NCI-H146 (cell line): Measurements from ENCODE around the gene PRKCE.

Experiments
- DNase-seq: peaks from one replicate; lab custom pipeline; 2025; lab: John Stamatoyannopoulos, UW

Gene PRKCE

DNA sequence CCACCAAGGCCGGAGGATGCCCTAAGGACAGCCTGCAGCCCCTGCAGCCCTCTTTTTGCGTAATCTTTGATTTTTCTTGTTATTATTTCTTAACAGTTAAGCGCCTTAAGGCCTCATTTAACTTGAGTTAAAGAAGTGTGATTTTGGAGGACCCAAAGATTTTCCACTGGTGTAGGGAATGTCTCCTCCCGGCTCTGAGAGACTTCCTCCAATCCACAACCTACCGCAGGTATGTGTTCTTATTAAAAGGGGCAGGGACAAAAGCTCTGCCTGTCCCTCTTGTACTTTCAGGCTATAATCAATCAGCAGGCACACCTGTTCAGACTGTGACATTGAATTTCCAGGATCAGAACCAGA, 285.1 kb downstream of the PRKCE start:
- no peak for DNase-seq

DNA sequence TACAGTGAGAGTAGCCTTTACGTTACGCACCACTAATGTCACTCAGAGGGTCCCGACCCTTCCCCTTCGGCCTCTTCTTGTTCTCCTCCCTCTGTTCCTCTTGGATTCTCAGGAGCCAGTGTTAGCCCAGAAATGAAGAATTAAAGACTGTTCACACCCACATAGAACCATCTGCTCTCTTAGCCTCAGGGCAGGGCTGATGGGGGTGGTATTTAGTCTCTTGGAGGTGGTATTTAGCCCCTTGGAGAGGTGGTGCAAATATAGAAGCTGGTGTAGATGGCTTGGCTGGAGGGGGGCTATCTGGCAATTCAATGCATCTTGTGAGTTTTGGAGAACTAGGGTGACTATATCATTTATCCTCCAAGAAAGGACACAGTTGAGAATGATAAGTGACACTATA, 286.5 kb downstream of the PRKCE start:
- no peak for DNase-seq

DNA sequence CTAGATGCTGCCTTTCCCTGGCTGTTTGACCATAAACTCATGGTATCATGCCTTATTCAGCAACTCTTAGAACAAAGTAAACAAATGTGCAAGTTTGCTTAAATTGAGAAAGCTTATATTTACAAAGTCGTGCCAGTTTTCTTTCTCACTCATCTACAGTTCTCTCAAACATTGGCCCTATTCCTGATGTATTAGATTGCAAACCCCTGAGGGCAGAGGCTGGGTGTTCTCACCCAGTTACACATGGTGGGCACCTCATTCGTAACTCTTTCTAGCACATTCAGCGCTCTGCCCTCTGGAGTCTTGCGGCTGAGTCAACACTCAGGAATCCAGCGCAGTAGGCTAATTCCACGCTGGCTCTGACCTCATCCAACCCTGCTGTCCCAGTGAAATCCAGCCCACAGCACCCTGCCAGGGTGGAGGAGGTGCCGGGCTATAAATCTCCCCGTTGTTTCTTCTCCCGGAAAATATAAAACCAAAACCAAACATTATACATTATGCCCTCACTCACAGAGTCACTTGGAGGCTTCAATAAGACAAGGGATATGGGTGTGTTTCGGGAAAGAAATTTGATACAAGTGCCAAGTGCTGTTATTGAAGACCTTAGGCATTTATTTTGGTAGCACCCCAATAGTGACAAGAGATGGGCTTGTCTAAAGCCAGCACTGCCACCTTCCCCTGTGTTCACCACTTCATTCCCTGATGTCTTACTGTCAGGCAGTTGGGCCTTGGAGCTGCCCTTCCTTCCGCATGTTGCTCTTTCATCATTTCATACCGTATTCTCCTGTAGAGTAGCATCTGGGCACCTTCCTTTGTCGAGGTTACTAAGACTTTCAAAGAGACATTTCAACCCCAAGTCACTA, 287.4 kb downstream of the PRKCE start:
- DNase-seq = peak; percentile 28

DNA sequence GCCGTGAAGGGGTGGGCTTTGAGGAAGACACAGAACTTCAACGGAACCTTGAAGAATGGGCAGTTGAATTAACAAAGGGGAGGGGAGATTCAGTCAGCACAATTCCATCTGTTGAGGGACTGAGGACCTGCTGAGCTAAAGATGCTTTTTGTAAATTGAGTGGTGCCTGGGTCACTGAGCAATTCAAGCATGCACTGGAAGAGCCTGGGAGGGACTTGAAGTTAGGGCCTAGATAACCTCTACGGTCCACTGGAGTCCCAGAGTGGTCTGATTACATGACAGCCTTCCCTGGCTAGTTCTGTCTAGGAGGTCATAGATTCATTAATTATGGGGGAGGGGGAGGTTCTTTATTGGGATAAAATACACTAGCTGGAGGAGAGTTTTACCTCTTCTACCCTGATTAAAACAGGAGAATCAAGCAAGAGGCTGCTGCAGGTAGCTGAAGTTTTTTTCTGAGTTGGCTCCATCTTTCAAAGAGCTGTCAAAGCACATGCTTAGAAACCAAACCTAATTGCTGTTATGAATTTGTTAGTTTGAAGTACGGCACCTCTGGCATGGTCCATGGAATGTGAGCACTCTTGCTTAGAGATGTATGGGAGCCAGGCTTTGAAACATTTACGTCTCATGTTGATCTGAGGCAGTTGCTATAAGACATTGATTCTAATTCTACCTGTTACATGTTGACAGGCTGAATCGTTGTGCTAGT, 290.2 kb downstream of the PRKCE start:
- DNase-seq = no peak

DNA sequence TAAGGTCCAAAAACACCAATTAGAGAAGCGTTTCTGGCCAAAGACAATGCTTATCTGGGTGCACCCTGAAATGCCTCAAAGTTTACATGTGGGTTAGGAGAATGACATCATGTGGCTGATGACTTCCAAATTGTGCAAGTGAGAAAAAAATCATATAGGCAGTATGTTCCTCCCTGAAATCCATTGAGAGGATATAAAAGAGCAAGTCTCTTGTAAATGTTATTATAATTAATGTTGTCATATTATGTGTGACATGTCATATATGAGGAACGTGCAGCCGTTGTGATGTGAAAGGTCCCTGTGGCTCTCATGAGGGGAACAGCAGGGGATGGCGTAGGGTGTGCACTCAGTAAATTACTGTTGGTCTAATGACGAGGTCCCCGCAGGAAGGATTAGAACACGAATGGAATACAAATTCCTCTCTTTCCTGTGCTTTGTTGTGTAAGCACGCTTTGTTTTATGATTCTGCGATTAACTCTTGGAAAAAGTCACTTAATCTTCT, 290.8 kb downstream of the PRKCE start:
- DNase-seq = peak; percentile 79

DNA sequence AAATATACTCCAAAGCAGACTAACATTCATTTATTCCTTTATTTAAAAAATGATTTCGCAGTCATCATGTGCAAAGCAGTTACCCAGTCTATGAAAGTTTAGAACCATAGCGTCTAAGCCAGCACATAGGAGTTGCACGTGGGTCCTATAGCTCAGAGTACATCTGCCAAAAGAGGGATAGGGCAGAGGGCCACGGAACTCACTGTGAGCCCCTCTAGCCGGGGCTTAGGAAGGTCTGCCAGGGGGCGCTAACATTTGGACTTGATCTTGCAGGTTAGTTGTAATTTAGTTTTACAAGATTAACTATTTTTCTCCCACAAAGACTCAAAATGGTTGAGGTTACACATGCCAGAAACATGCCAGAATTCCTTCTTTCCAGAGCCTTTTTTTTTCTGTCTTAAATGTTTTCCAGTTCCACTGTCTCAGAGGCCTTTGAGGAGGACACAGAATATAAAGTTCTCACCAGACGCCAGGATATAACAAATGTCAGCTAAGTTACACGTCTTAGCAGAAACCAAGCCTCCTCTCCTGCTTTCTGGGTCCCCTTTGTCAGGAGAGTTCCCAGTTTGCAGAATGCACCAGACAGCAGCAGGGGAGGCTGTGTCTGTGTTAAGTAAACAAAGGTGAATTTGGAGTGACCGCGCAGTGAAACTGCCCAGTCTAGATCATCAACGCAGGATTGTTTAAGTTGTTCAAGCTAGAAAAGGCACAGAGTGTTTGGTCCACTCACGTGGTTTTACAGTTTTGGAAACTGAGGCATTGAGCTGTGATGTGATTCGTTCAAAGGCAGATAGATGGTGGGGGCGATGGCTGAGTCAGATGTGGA, 292.0 kb downstream of the PRKCE start:
- peak; percentile 49 for DNase-seq

DNA sequence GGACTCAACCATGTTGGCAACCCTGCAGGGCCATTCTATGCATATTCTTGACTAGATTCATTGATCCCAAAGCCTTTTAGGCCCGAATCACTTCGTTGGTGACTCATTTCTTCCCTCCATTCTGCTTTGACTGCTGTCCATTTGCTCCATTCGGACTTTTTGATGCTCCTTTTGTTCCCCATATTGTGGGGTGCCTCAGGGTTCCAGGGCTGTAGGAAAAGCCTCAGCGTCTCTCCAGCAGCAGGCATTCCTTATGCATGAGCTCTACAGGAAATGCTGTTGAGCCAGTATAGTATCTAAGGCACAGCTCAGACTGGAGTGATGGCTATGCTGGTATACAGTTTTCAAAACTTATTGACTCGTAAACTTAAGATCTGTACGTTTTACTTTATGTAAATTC, 292.6 kb downstream of the PRKCE start:
- DNase-seq = no peak

DNA sequence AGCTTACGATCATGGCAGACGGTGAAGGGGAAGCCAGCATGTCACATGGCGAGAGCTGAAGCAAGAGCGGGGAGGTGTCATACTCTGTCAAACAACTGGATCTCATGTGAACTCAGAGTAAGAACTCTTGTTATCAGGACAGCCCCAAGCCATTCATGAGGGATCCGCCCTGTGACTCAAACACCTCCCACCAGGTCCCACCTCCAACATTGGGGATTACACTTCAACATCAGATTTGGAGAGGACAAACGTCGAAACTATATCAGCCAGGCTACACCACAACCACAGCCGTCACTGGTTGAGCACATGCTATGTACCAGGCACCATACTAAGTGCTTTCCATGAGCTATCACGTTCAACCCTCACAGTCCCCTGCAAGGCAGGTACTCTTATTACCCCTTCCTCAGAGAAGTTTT, 293.8 kb downstream of the PRKCE start:
- no peak for DNase-seq

DNA sequence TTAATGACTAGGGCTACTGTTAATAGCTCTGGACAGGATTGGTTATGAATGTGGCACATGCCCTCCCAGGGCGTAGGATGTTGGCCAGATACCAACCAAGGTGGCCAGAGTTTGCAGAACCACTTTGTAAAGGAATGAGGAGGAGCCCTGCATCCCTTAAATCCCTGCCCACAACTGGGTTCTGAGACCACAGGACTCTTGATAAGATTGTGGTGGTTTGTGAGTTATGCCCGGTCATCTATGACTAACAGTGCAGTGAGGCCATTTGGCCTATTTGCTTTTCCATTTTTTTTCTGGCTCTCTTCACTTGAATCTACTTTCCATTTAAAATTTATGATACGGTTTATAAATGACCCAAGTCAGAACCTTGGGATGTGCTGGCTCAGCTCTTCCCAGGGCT, 294.5 kb downstream of the PRKCE start:
- no peak for DNase-seq

DNA sequence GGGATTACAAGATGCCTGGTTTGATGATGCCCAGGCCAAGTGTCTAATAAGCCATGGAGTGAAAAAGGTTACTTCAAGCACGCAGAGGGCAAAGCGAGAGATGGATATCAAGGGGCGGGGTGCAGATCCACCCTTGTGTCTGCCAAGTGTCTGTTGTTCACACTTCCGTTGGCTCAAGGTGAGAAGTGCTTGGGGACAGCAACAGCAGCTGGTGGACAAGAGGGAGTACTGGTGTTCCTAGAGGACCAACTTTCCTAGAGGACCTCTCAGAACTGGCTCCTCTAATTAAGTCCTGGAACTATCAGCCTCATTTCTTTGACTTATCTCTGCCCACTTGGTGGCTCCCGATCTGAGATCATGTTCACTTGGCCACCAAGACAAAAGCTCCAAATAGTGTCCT, 299.1 kb downstream of the PRKCE start:
- DNase-seq = no peak

DNA sequence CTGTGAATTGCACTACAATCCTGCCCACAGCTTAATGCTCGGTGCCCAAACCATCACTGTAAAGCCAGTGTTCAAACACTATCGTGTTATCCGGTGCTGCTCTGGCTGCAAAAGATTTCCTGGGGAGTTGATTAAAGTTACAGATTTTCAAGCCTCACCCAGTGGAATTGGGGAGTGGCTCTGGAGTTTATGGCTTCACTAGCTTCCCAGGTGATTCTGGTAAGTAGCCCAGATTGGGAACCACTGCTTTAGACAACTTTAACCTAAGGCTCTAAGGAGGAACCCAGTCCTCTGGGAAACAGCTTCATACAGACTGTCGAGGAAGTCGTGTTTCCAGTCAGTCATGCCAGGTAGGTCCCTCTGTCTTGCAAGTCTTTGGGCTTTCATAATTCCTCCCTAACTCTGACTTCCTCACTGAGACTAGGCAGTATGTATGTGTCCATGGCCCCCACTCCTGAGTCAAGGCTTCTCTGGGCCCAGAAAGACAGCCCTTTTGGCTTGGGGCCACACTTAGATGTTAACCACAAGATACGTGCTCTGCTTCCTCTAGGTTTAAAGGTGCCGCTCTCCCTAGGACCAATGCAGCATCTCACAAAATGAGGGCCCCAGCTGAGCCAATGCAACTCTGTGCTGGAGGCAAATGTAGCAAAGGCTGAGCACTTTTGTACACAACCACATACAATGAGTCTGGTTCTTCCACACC, 299.7 kb downstream of the PRKCE start:
- DNase-seq = no peak

DNA sequence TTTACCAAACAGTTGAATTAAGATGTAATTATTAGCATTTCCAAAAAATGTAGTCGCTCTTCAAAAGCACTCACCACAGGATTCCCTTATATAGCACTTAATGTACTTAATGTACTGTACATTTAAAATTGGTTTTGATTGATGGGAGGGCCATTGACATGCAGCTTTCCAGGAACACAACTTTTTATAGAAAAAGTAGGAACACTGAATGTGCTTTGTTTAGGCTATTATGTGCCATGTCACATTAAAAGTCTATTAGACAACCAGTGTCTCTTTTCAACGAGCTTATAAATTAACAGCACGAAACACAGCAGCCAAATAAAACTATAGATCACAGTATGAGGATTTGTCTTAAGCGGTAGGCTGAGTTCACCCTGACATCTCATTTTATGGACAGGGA, 301.1 kb downstream of the PRKCE start:
- DNase-seq = no peak

DNA sequence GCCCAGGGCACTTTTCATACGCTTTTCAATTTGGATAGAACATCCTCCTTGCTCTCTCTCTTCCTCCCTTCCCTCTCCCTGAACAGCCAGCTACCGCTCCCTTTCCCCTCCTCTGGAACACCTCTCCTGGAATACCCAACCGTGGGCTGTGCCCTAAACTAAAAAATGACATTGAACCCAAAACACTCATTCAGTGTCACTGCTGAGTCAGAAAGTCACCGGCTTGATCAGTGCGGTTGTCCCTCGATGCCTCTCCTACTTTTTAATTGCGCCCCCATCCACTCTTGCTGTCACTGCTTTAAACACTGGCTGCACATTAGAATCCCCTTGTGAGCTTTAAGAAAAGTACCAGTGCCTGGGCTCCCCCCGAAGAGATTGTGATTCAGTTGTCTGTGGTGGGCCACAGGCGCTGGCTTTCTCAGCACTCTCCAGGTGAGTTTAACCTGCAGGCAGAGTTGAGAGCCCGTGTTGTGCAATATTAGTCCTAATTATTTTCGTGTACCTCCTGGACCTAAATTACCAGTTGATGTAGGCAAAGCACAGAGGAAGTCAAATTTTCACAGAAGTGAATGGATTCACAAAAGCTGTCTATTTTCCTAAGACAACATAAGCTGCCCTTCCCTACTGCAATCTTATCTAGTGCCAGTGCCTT, 302.0 kb downstream of the PRKCE start:
- no peak for DNase-seq

DNA sequence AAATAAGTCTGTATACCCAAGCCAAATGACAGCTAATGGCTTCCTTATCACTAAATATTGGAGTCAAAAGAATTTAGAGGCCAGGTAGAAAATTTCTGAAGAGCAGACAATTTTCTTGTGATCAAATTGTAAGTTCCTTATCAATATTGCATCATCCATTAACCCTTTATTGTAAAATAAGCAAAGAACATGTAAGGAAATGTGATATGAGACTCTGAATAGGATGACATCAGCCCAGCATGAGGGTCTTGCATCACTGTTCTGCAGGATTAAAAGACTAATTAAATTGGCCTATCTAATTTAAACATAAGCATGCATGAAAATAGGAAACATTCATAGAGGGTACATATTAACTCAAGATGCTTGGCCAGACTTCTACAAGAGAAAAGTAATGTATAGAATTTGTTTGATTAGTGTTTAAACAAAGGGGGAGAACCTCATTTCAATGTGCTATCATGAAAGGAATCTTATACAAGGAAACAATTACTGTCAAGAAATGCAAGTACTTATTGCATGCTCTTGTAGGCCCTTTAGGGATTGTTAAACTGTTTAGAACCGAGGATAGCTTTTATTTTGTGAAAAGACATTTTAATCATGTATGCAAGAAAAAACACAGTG, 302.9 kb downstream of the PRKCE start:
- no peak for DNase-seq

DNA sequence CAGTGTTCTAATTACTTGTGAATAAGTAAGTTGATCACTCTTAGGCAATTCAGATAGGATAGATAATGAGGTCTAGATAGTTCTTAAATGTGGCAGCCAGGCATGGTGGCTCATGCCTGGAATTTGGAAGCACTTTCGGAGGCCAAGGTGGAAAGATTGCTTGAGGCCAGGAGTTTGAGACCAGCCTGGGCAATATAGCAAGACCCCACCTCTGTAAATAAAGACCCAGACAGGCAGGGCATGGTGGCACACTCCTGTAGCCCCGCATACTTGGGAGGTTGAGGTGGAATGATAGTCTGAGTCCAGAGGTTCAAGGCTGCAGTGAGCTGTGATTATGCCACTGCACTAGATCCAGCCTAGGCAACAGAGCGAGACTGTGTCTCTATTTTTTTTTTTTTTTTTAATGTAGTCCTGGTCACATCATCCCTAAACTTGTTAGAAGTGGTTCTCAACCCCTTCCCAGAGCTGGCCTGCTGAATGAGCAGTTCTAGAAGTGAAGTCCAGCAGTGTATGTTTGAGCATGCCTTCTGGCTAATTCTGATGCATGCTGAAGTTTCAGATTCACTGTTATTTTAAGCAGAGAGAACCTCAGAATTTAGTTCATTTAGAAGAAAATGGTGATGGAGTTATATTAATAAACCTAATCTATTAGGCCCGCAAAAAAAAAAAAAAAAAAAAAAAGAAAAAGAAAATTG, 306.2 kb downstream of the PRKCE start:
- DNase-seq = no peak

DNA sequence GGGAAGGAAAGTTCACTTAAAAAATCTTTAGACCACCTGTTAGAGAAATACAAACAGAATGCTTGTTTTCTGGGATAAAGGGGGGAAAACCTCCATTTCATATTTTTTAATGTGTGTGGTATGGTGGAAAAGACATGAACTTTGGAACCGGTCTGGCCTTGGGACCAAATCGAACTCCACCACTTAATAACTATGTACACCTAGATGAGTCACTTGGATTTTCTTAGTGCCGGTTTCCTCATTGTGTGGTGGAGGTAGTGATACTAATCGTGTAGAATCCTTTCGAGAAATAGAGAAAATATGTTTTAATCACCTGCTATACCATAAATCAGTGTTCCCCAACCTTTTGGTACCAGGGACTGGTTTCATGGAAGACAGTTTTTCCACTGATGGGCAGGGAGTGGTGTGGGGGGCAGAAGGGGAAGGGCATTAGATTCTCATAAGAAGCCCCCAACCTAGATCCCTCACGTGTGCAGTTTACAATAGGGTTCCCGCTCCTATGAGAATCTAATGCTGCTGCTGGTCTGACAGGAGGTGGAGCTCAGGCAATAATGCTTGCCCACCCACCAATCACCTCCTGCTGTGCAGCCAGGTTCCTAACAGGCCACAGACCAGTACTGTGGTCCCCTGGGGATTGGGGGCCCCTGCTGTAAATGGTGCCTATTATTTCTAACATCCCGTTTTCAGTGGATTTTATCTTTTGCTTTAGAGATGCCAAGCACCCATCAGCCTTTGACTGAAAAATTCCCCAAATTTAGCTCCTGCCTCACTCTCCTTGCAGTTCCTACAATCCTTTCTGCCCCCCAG, 308.8 kb downstream of the PRKCE start:
- DNase-seq = no peak

DNA sequence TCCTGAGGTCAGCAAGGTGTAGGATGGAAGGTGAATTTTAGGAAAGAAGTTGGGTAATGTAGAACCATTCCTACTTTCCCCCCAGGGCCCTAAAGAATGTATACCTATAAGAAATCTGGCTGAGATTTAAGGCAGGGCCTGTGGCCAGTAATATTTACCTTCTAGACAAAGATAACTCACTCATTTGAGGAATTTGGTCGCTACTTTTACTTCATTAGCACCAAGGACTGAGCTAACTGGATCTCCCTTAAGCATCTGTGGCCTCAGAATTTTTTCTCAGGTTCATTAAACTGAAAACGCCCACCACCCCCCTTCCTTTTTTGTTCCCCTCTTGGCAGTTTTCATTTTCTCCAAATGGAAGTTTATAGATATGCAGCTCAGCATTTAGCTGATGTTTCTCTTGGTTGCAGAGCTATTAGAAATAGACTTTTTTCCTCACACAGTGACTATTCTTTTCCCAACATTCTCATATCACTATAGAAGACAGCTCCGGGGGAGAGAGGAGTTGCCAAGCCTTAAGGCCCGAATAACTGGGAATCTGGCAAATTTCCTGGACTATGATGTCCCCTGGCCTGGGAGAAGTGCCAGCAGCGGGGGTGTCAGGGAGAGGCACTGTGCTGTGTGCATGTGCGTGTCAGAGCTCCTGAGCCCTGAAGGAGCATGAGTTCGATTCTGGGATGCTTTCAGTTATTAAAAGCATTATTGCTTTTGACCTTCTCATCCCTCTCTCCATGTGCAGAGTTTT, 310.9 kb downstream of the PRKCE start:
- DNase-seq = no peak

DNA sequence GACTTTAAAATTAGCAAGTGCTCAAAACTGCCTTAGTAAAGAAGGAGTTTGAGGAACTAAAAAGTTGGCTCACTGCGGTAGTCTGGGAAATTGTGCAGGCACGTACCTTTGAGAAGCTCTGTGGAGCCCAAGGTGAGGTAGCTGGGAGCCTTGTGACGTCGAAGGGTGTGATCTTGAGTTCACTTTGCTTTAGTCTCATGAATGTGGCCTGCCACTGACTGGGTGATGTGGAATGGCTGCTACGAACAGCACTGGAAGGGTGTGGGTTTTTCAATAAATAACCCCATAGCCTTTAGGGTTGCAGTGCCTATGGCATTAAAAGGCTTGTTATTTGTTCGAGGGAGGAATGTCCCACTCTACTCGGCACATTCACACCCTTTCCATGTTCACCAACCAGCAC, 312.3 kb downstream of the PRKCE start:
- DNase-seq = no peak
